ENCODE results near the gene CSHL1.

Gene CSHL1

GRCh38 chr17:63911041-63911635 is at the start of gene CSHL1:
TSS of gene CSHL1 (minus strand) at chr17:63911258. CDS start at chr17:63911196, 62 bp downstream.
- no peak for DNase-seq

GRCh38 chr17:63960430-63960829 is 49.4 kb upstream of the CSHL1 start:
- DNase-seq = no peak

- DNase-seq = no peak
These were observed 48.9 kb upstream of the CSHL1 start for GRCh38 chr17:63960006-63960405.

GRCh38 chr17:63956296-63956920 is 45.4 kb upstream of the CSHL1 start:
- no peak for DNase-seq

GRCh38 chr17:63955791-63956190 is 44.7 kb upstream of the CSHL1 start:
- DNase-seq = no peak

GRCh38 chr17:63955232-63955631 is 44.2 kb upstream of the CSHL1 start:
- no peak for DNase-seq

GRCh38 chr17:63954402-63955063 is 43.5 kb upstream of the CSHL1 start:
- peak; percentile 60 for DNase-seq

GRCh38 chr17:63950940-63951907 is 40.2 kb upstream of the CSHL1 start:
- peak; percentile 59 for DNase-seq

- no peak for DNase-seq
These were observed 38.7 kb upstream of the CSHL1 start for GRCh38 chr17:63949576-63950250.

- DNase-seq = no peak
These were observed 37.5 kb upstream of the CSHL1 start for GRCh38 chr17:63948521-63948920.

- no peak for DNase-seq
These were observed 36.8 kb upstream of the CSHL1 start for GRCh38 chr17:63947711-63948330.

GRCh38 chr17:63946440-63947363 is 35.6 kb upstream of the CSHL1 start:
- DNase-seq = peak; percentile 73

GRCh38 chr17:63945784-63946439 is 34.9 kb upstream of the CSHL1 start:
- no peak for DNase-seq

GRCh38 chr17:63944736-63945499 is 33.9 kb upstream of the CSHL1 start:
- no peak for DNase-seq

GRCh38 chr17:63943745-63944144 is 32.7 kb upstream of the CSHL1 start:
- no peak for DNase-seq

- DNase-seq = no peak
These were observed 31.4 kb upstream of the CSHL1 start for GRCh38 chr17:63942309-63942985.

- no peak for DNase-seq
These were observed 30.7 kb upstream of the CSHL1 start for GRCh38 chr17:63941751-63942150.

- no peak for DNase-seq
These were observed 30.1 kb upstream of the CSHL1 start for GRCh38 chr17:63941162-63941561.

- no peak for DNase-seq
These were observed 29.5 kb upstream of the CSHL1 start for GRCh38 chr17:63940584-63940983.

Measured in CD4-positive, alpha-beta T cell treated with Interleukin-17A for 4 hours (primary cell).